Measurements from ENCODE around the gene NMRK1.

Gene NMRK1

DNA sequence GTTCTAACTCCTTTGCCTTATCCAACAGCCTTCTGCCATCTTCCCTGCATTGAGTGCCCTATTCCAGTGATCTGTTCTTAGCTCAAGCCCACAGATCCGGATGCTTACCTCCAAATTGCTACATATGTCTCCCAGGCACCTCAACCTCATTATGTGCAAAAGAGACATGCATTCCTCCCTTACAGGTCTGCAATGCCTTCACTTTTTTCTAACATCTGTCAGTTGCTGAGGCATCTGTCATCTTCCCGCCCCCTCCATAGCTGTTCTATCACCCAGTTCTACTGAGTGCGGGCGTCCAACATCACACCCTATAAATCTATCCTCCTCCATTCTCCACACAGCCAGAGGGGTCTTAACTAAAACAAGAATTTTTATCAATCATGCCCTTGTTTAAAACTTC lies 20.1 kb downstream of the NMRK1 start:
- no peaks in the 10 kb centered on the region for H3K27me3 ChIP-seq (replicated peaks)
- H3K4me3 ChIP-seq (ENCODE audit: low read depth, low read length), result no peak overlapping the region
- in situ Hi-C loops (cut with HindIII; ENCODE audit: low pct_ligation_motif_present, low sequenced_read_pairs), result no loop called here
- no peak overlapping the region for H3K27ac ChIP-seq
- no peaks in the 10 kb centered on the region for H3K36me3 ChIP-seq (replicated peaks)
- TF ChIP-seq, protein P1, sequence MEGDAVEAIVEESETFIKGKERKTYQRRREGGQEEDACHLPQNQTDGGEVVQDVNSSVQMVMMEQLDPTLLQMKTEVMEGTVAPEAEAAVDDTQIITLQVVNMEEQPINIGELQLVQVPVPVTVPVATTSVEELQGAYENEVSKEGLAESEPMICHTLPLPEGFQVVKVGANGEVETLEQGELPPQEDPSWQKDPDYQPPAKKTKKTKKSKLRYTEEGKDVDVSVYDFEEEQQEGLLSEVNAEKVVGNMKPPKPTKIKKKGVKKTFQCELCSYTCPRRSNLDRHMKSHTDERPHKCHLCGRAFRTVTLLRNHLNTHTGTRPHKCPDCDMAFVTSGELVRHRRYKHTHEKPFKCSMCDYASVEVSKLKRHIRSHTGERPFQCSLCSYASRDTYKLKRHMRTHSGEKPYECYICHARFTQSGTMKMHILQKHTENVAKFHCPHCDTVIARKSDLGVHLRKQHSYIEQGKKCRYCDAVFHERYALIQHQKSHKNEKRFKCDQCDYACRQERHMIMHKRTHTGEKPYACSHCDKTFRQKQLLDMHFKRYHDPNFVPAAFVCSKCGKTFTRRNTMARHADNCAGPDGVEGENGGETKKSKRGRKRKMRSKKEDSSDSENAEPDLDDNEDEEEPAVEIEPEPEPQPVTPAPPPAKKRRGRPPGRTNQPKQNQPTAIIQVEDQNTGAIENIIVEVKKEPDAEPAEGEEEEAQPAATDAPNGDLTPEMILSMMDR (IDR thresholded peaks at IDR 0.05; ENCODE audit: low read depth, low read length, missing control alignments), result no peak
- DNase-seq, result no peak

DNA sequence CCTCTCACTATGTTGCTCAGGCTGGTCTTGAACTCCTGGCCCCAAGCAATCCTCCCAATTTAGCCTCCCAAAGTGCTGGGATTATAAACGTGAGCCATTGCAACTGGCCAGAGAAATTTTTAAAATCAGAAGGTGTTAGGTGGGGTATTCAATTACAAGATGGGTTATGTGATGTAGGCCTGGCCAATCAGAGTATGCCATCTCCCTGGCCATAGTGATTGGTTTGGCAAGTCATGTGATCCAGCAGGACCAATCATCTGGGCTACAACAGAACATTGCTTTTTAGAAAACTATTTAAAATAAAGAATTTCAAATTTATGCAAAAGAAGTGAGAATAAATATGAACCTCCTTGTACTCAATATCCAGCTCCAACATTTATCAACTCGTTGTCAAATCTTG lies 22.4 kb downstream of the NMRK1 start:
- no peaks in the 10 kb centered on the region for H3K27me3 ChIP-seq (replicated peaks)
- no peaks in the 10 kb centered on the region for H3K36me3 ChIP-seq (replicated peaks)
- H3K4me3 ChIP-seq (ENCODE audit: low read depth, low read length), result no peak overlapping the region
- no peak for DNase-seq
- TF ChIP-seq, protein P1 (IDR thresholded peaks at IDR 0.05; ENCODE audit: low read depth, low read length, missing control alignments), result no peak
- in situ Hi-C loops (cut with HindIII; ENCODE audit: low pct_ligation_motif_present, low sequenced_read_pairs), result no loop called here
- H3K27ac ChIP-seq, result no peak overlapping the region

DNA sequence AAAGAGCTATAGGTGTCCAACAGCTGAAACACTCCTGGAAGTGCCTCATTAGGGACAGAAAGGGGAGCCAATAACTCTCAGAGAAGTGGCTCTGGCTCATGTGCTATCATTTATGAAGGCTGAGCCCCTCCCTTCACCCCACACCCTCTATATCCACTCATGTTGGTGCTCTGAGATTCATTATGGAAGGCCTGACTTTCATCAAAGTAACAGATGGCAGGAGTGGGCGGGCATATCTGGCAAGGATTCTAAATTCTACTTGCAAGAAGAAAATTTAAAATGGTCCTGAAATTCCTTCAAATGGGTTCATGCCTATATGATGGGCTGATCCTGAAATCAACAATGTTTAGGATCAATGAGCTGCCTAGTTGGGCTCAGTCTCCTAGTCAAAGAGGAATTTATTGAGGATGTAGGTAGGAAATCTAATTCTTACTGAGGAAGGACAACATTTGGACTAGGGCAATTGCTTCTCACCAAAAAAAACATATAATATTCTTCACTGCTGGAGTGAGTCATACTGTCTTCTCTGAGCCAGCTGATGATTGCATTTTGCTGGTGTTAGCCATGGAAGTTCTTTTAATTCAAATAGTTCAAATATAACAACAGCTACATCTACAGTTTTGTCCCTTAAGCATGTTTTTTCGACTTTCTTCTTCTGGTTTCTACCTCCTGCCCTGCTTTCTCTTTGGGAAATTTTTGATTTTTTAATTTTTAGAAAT lies 23.5 kb downstream of the NMRK1 start:
- Histone ChIP-seq H3K27ac (no peak overlapping the region), H3K27me3 (replicated peaks) (no peaks in the 10 kb centered on the region), H3K4me3 (ENCODE audit: low read depth, low read length) (no peak overlapping the region), H3K36me3 (replicated peaks) (no peaks in the 10 kb centered on the region)
- in situ Hi-C loops (cut with HindIII; ENCODE audit: low pct_ligation_motif_present, low sequenced_read_pairs), result no loop called here
- TF ChIP-seq, protein P1 (IDR thresholded peaks at IDR 0.05; ENCODE audit: low read depth, low read length, missing control alignments), result no peak
- no peak for DNase-seq

DNA sequence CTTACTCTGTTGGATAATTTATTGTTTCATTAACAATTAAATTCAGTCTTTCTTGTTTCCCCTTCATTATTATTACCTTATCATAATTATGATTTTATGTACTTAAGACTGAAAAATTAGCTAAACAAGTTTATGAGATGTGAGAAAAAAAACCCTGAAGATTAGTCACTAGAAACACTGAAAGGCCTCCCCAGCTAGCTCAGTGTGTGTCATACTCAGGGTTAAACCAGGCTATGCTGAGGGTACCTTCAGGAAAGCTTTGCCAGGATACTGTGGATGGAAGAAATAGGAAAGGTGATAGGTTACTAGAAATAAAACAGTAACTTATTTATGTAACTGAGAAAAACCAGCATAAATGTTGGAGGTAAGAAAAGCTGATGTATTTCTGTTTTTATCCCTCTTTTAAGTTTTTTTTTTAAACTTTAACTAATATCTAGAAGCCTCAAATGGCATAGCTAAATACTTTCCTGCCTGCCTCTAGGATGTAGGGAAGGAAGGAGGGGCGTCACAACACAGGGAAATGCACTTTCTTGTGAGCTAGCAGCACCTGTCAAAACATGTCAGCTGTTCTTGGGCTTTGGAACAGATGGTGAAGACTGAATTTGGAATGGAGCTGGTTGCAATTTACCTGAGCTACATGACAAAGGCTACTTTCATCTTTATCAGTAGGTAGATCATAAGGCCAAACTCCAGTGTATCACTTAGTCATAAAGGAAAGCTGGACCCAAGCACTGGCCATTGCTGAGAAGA lies 24.2 kb downstream of the NMRK1 start:
- in situ Hi-C loops (cut with HindIII; ENCODE audit: low pct_ligation_motif_present, low sequenced_read_pairs), result no loop called here

DNA sequence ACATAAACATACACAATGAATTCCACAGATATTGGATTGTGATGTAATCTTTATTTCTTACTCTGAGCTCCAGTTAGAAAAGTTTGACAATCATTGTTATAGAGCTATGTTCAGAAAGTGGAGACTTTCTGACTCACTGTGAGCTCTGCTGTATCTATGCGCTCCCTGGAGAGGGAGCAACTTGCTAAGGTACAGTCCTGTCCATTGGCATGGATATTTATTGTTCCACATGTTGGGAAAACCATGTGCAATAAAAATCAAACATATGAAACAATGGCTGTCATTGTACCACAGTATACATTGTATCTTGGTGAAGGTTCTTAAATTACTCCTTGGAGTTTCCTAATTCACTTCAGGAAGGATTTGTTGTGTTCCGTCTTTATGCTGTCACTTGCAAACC lies 26.8 kb downstream of the NMRK1 start:
- in situ Hi-C loops (cut with HindIII; ENCODE audit: low pct_ligation_motif_present, low sequenced_read_pairs), result no loop called here
- no peak overlapping the region for H3K27ac ChIP-seq
- TF ChIP-seq, protein P1 (IDR thresholded peaks at IDR 0.05; ENCODE audit: low read depth, low read length, missing control alignments), result no peak
- no peaks in the 10 kb centered on the region for H3K27me3 ChIP-seq (replicated peaks)
- H3K4me3 ChIP-seq (ENCODE audit: low read depth, low read length), result no peak overlapping the region
- H3K36me3 ChIP-seq (replicated peaks), result no peaks in the 10 kb centered on the region
- DNase-seq, result no peak

More for the DNA sequence above, 24.2 kb downstream of the NMRK1 start:
- Histone ChIP-seq H3K4me3 (ENCODE audit: low read depth, low read length) (no peak overlapping the region), H3K36me3 (replicated peaks) (no peaks in the 10 kb centered on the region), H3K27me3 (replicated peaks) (no peaks in the 10 kb centered on the region), H3K27ac (no peak overlapping the region)
- TF ChIP-seq, protein P1 (IDR thresholded peaks at IDR 0.05; ENCODE audit: low read depth, low read length, missing control alignments), result no peak
- DNase-seq, result no peak

Data from brain microvascular endothelial cell (primary cell).